Measurements from ENCODE around the gene SLC35A3.

GRCh38 chr1:99986656-99987225 lies 16.9 kb downstream of the SLC35A3 start:
- TF ChIP-seq CTCF (IDR thresholded peaks at IDR 0.05), result no peak
- TF ChIP-seq ZFX (IDR thresholded peaks at IDR 0.05; ENCODE audit: borderline replicate concordance), result no peak
